HEK293T (cell line): ENCODE data around the gene LIMCH1.

ENCODE experiments used
- CTCF ChIA-PET: fragments of 350-600 bp; formaldehyde crosslinking; extraction: SDS; loops from one replicate; lab custom pipeline; 2021; ENCODE audit warnings: antibody characterized with exemption, inconsistent platforms; lab: Yijun Ruan, JAX
- POLR2A ChIA-PET: fragments of 350-600 bp; formaldehyde crosslinking; extraction: SDS; loops from one replicate; lab custom pipeline; 2020; ENCODE audit warnings: antibody characterized with exemption, inconsistent platforms; lab: Yijun Ruan, JAX
- DNase-seq: peaks from one replicate; pipeline ENCODE4 v3.0.0; 2012; ENCODE audit warnings: mixed read lengths; ENCODE audit errors: extremely low spot score
- ARNT ChIP-seq: fragments of 450-650 bp; IDR thresholded peaks from 2 replicates; pipeline ENCODE4 v1.6.1; 2017; ENCODE audit warnings: mild to moderate bottlenecking
- BHLHE40 ChIP-seq: fragments of 450-650 bp; IDR thresholded peaks from 2 replicates; pipeline ENCODE4 v1.6.1; 2016; ENCODE audit warnings: mild to moderate bottlenecking, moderate library complexity, borderline replicate concordance
- CTBP1 ChIP-seq: fragments of 450-650 bp; IDR thresholded peaks from 2 replicates; pipeline ENCODE4 v1.6.1; 2016; ENCODE audit warnings: borderline replicate concordance
- ELF4 ChIP-seq: fragments of 450-650 bp; IDR thresholded peaks from 2 replicates; pipeline ENCODE4 v1.6.1; 2017; ENCODE audit warnings: antibody characterized with exemption
- FOXA1 ChIP-seq: fragments of 450-650 bp; IDR thresholded peaks from 2 replicates; pipeline ENCODE4 v1.6.1; 2016; ENCODE audit warnings: mild to moderate bottlenecking
- FOXK2 ChIP-seq: fragments of 450-650 bp; IDR thresholded peaks from 2 replicates; pipeline ENCODE4 v1.6.1; 2016; ENCODE audit warnings: mild to moderate bottlenecking
- FOXM1 ChIP-seq: fragments of 450-650 bp; IDR thresholded peaks from 2 replicates; pipeline ENCODE4 v1.6.1; 2017; ENCODE audit warnings: mild to moderate bottlenecking, borderline replicate concordance
- HDGF ChIP-seq: fragments of 450-650 bp; IDR thresholded peaks from 2 replicates; pipeline ENCODE4 v1.6.1; 2017; ENCODE audit warnings: antibody characterized with exemption, borderline replicate concordance
- L3MBTL2 ChIP-seq: fragments of 450-650 bp; conservative IDR thresholded peaks from 2 replicates; pipeline ENCODE4 v1.6.1; 2016; ENCODE audit warnings: mild to moderate bottlenecking
- LEF1 ChIP-seq: fragments of 450-650 bp; IDR thresholded peaks from 2 replicates; pipeline ENCODE4 v1.6.1; 2017; ENCODE audit warnings: mild to moderate bottlenecking, borderline replicate concordance
- NFRKB ChIP-seq: fragments of 450-650 bp; IDR thresholded peaks from 2 replicates; pipeline ENCODE4 v1.6.1; 2016; ENCODE audit warnings: mild to moderate bottlenecking, moderate library complexity
- PKNOX1 ChIP-seq: fragments of 450-650 bp; IDR thresholded peaks from 2 replicates; pipeline ENCODE4 v1.6.1; 2016
- SP1 ChIP-seq: fragments of 450-650 bp; IDR thresholded peaks from 2 replicates; pipeline ENCODE4 v1.6.1; 2017
- SUZ12 ChIP-seq: fragments of 450-650 bp; IDR thresholded peaks from 2 replicates; pipeline ENCODE4 v1.6.1; 2016; ENCODE audit warnings: mild to moderate bottlenecking
- TARDBP ChIP-seq: fragments of 450-650 bp; IDR thresholded peaks from 2 replicates; pipeline ENCODE4 v1.6.1; 2016
- ZNF384 ChIP-seq: fragments of 450-650 bp; IDR thresholded peaks from 2 replicates; pipeline ENCODE4 v1.6.1; 2016

The LIMCH1 gene

GRCh38 chr4:41655177-41655576 lies 117.2 kb downstream of the LIMCH1 start:
- ChIA-PET POLR2A (no interaction called here), CTCF (no interaction called here)
- TF ChIP-seq L3MBTL2 (no peak), ELF4 (no peak), FOXM1 (no peak), CTBP1 (no peak)
- DNase-seq: no peak

GRCh38 chr4:41656106-41656505 lies 118.1 kb downstream of the LIMCH1 start:
- ChIA-PET POLR2A (no interaction called here), CTCF (no interaction called here)
- DNase-seq: no peak
- no peak for TF ChIP-seq FOXM1
- TF ChIP-seq TARDBP: no peak
- no peak for TF ChIP-seq SP1
- TF ChIP-seq ZNF384: no peak
- no peak for TF ChIP-seq ARNT
- no peak for TF ChIP-seq PKNOX1
- TF ChIP-seq HDGF: no peak
- TF ChIP-seq L3MBTL2: no peak
- no peak for TF ChIP-seq FOXK2
- TF ChIP-seq NFRKB: no peak
- TF ChIP-seq LEF1: no peak
- TF ChIP-seq FOXA1: no peak
- TF ChIP-seq ELF4: no peak
- TF ChIP-seq CTBP1: no peak
- no peak for TF ChIP-seq BHLHE40

GRCh38 chr4:41656572-41657520 lies 118.9 kb downstream of the LIMCH1 start:
- ChIA-PET CTCF (no interaction called here), POLR2A (no interaction called here)
- DNase-seq: no peak
- TF ChIP-seq FOXA1 (no peak), PKNOX1 (no peak), NFRKB (no peak), LEF1 (no peak), ELF4 (no peak), ZNF384 (no peak), L3MBTL2 (no peak), FOXK2 (no peak), HDGF (no peak), SP1 (no peak), TARDBP (no peak), CTBP1 (no peak), FOXM1 (no peak), SUZ12 (no peak), ARNT (no peak), BHLHE40 (no peak)

GRCh38 chr4:41657561-41657960 lies 119.6 kb downstream of the LIMCH1 start:
- DNase-seq: no peak
- no peak for TF ChIP-seq CTBP1
- no peak for TF ChIP-seq HDGF
- TF ChIP-seq SUZ12: no peak
- TF ChIP-seq FOXA1: no peak
- POLR2A ChIA-PET: interaction anchor here (0.7 kb wide), 1 partner anchor 37 kb away, joined by 3 read pairs; no protein-coding TSS in a partner anchor
- CTCF ChIA-PET: interaction anchor here (0.6 kb wide), 2 partner anchors 300 to 311 kb away, joined by 3 to 4 read pairs; no protein-coding TSS in a partner anchor

- POLR2A ChIA-PET: interaction anchor here (0.7 kb wide), 1 partner anchor 37 kb away, joined by 3 read pairs; no protein-coding TSS in a partner anchor
- DNase-seq: no peak
- CTCF ChIA-PET: interaction anchor here (0.6 kb wide), 2 partner anchors 299 to 311 kb away, joined by 3 to 4 read pairs; no protein-coding TSS in a partner anchor
- no peak for TF ChIP-seq NFRKB
- peak; percentile 28; the same call in 1 of the 2 replicates for TF ChIP-seq L3MBTL2
Observed at GRCh38 chr4:41658163-41658562, 120.2 kb downstream of the LIMCH1 start.

- ChIA-PET CTCF (no interaction called here), POLR2A (no interaction called here)
- no peak for DNase-seq
- TF ChIP-seq BHLHE40 (no peak), ARNT (no peak), TARDBP (no peak), FOXA1 (no peak), SP1 (no peak), FOXM1 (no peak), CTBP1 (no peak)
Observed at GRCh38 chr4:41660352-41660751, 122.4 kb downstream of the LIMCH1 start.
